Breast epithelium (tissue), 4 donors: ENCODE measurements around the gene SLC66A2. TPM values are rescaled to one million over a fixed set of nuclear protein-coding genes. Genes with fewer than 3 reads are reported as not detected.
A peak's percentile ranks its signal among the peaks of the same experiment; 100 is the strongest.
"Not testable (repeated sequence)": the region's sequence is repeated elsewhere in the genome, so short reads cannot be mapped to it uniquely, and the experiment has no call there.

Experiments
- DNase-seq, 2 donors: peaks; one replicate each; pipeline ENCODE4 v3.0.0-alpha.2; 2019; ENCODE audit warnings: low spot score in 2 of 2
- H3K27ac ChIP-seq, 2 donors: fragments of 200-600 bp; sonication (generic) in 1 of 2; one replicate each; pipeline ENCODE4 v1.5.1; 2016 to 2019; ENCODE audit warnings: mild to moderate bottlenecking in 1 of 2
- H3K27me3 ChIP-seq, 2 donors: fragments of 200-600 bp; sonication (generic) in 1 of 2; one replicate each; pipeline versions ENCODE4 v1.5.1 to v1.6.0; 2017 to 2019; ENCODE audit warnings: control low read depth in 1 of 2, mild to moderate bottlenecking in 1 of 2
- H3K36me3 ChIP-seq: fragments of 200-600 bp; one replicate; pipeline ENCODE4 v1.5.1; 2019
- H3K4me1 ChIP-seq, 2 donors: fragments of 200-600 bp; sonication (generic); one replicate each; pipeline ENCODE4 v1.5.1; 2016 to 2019; ENCODE audit warnings: control low read depth in 1 of 2
- H3K4me3 ChIP-seq, 3 donors: fragments of 200-600 bp; sonication (generic); 1 replicate in 2 of 3; 2 replicates in 1 of 3; pipeline ENCODE4 v1.5.1; 2016 to 2019; ENCODE audit warnings: mild to moderate bottlenecking in 3 of 3, moderate library complexity in 2 of 3
- H3K9me3 ChIP-seq, 2 donors: fragments of 200-600 bp; sonication (generic) in 1 of 2; one replicate each; pipeline ENCODE4 v1.5.1; 2016 to 2019; ENCODE audit warnings: control low read depth in 1 of 2
- POLR2A ChIP-seq: fragments of 450-650 bp; IDR thresholded peaks from one replicate; pipeline ENCODE4 v1.6.1; 2016; ENCODE audit warnings: antibody characterized with exemption, mild to moderate bottlenecking, moderate library complexity
- POLR2AphosphoS5 ChIP-seq, 3 donors: sonication (generic); formaldehyde crosslinking; IDR thresholded peaks; one replicate each; pipeline ENCODE4 v1.6.1; 2017; ENCODE audit warnings: antibody characterized with exemption in 3 of 3
- intact Hi-C: fragments of 100-400 bp; cut with DNase I; formaldehyde crosslinking; loops from one replicate; pipeline ENCODE4 v1.15.1; 2023; ENCODE audit warnings: low total_unique reads
- total RNA-seq, 3 donors: library from RNA; depleted of rRNA; stranded (reverse); fragments of >200 nt; gene quantifications; one replicate each; pipeline ENCODE4 v1.1.0, GENCODE V29; 2016
- TF ChIP-seq, protein P1 (sequence below), 3 donors: fragments of 450-650 bp; IDR thresholded peaks; one replicate each; pipeline ENCODE4 v1.5.1; 2016 to 2017; ENCODE audit warnings: antibody characterized with exemption in 3 of 3, mild to moderate bottlenecking in 3 of 3, moderate library complexity in 3 of 3

The SLC66A2 gene
- total RNA-seq, 3 donors from 2014 or later: 45.2 to 141 (median 65.9) TPM

DNA sequence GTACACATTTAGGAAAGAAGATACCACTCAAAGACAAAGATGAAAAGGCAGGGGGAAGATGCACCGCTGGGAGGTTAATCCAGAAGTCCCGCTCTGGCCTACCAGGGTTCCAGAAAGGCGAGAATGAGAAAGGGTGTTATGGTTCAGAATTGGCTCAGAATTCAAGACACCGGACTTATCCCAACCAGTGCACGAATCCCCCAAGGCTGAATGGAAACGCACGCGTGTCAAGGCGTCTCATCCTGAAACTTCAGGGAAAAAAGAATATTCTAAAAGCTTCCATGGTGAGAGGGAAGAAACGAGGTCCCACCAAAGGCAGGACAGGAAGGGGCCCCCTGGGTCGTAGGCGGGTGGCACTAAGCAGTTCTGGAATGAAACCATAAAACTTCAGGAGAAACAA is 71.9 kb downstream of the SLC66A2 start:
- intact Hi-C loops: no loop called here
- H3K4me1 ChIP-seq: no peaks in the 10 kb centered on the region
- no peak overlapping the region for H3K27ac ChIP-seq
- no peak for TF ChIP-seq POLR2A
- TF ChIP-seq, protein P1, sequence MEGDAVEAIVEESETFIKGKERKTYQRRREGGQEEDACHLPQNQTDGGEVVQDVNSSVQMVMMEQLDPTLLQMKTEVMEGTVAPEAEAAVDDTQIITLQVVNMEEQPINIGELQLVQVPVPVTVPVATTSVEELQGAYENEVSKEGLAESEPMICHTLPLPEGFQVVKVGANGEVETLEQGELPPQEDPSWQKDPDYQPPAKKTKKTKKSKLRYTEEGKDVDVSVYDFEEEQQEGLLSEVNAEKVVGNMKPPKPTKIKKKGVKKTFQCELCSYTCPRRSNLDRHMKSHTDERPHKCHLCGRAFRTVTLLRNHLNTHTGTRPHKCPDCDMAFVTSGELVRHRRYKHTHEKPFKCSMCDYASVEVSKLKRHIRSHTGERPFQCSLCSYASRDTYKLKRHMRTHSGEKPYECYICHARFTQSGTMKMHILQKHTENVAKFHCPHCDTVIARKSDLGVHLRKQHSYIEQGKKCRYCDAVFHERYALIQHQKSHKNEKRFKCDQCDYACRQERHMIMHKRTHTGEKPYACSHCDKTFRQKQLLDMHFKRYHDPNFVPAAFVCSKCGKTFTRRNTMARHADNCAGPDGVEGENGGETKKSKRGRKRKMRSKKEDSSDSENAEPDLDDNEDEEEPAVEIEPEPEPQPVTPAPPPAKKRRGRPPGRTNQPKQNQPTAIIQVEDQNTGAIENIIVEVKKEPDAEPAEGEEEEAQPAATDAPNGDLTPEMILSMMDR (IDR thresholded peaks at IDR 0.05): no peak
- TF ChIP-seq POLR2AphosphoS5 (IDR thresholded peaks at IDR 0.05): no peak
- DNase-seq: no peak
- no peaks in the 10 kb centered on the region for H3K9me3 ChIP-seq
- H3K4me3 ChIP-seq: no peak overlapping the region
- H3K27me3 ChIP-seq: peaks cover 0 to 33% of the 10 kb centered on the region in 2 donors
- H3K36me3 ChIP-seq: no peaks in the 10 kb centered on the region

DNA sequence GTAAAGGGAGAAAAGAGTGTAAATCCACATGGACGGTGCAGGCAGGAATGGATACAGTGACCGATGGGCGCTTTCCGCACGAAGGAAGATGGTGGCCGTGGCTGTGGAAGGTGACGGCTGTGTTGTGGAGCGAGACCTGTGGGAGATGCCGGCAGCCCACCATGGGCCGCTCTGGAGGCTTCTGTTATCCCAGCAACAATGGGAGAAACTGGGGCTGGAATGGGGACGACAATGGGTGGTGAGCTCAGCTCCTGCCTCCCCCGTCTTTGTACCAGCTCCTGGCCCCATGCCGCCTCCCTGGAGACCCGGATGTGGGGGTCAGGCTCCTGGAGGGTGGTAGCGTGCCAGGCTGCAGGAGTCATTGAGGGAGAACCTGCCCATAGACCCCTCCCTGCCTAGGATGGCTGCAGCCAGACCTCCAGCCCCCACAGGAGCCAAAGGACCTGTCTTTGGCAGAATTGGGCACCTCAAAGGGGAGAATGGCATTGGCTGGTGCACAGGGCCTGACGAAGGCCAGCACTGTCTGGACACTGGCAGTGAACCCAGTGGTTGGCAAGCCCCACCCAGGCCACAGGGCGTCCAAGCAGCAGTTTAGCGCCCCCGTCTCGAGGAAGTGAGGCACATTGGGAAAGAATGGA is 72.6 kb downstream of the SLC66A2 start:
- Histone ChIP-seq H3K27ac (no peak overlapping the region), H3K4me1 (no peaks in the 10 kb centered on the region), H3K4me3 (no peak overlapping the region), H3K27me3 (peaks cover 0 to 33% of the 10 kb centered on the region in 2 donors), H3K36me3 (no peaks in the 10 kb centered on the region), H3K9me3 (no peaks in the 10 kb centered on the region)
- intact Hi-C loops: no loop called here
- DNase-seq: no peak
- TF ChIP-seq, protein P1 (IDR thresholded peaks at IDR 0.05): no peak
- TF ChIP-seq POLR2A: no peak

DNA sequence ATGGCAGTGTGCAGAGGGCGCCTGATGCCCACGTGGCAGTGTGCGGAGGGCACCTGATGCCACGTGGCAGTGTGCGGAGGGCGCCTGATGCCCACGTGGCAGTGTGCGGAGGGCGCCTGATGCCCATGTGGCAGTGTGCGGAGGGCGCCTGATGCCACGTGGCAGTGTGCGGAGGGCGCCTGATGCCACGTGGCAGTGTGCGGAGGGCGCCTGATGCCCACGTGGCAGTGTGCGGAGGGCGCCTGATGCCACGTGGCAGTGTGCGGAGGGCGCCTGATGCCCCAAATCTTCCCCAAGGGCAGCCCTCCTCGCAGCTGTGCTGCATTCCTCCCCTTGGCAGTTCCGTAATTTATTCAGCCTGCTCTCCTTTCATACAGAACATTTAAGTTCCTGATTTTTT is 73.2 kb downstream of the SLC66A2 start:
- H3K9me3 ChIP-seq, H3K36me3 ChIP-seq, H3K4me1 ChIP-seq, intact Hi-C loops, DNase-seq, H3K27ac ChIP-seq, H3K4me3 ChIP-seq: not testable (repeated sequence)
- H3K27me3 ChIP-seq: peaks cover 0 to 39% of the 10 kb centered on the region in 2 donors

DNA sequence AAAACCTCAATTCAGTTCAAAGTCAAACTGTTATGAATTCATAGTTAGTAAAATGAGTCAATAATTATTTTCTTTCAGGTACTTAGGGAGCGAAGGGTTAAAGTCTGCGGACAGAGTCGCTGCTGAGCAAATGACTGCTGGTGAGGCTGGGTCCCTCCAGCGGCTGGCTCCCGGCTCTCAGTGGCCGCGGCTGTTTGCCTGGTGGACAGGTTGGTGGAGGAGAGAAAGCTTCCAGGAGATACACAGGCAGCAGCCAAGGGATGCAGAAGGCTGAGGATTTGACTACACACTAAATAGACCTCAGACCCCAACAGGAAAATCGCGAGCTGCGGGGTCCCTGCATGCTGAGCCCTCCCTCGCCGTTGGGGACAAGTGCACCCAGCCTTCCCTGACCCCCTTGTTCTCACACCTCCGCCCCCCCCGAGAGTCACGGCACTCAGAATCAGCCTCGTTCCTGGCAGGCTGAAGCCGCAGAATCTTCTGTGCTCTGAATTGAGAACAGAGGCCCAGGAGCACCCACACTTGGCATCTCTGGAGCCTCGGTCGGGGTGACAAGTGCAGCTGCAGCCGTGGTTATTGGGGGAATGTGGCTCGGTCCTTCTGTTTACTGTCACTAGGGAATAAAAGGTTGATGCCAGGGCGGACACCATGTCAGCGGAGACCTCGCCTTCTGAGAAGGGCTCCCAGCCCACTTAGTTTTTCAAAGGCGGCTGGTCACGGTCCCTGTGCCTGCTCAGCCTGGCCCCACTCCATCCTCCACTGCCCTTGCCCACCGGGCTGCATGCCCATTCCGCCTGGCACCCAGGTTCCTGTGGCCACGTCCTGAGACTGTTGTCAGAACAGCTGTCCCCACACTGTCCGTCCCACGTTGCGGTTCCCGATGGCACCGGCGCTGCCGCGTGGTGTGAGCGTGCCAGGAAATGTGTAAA is 74.0 kb downstream of the SLC66A2 start:
- peaks cover 0 to 45% of the 10 kb centered on the region in 2 donors for H3K27me3 ChIP-seq
- no peak overlapping the region for H3K4me3 ChIP-seq
- TF ChIP-seq POLR2AphosphoS5 (IDR thresholded peaks at IDR 0.05) (no peak), POLR2A (no peak)
- TF ChIP-seq, protein P1 (IDR thresholded peaks at IDR 0.05): no peak
- no peaks in the 10 kb centered on the region for H3K4me1 ChIP-seq
- no peak for DNase-seq
- H3K36me3 ChIP-seq: no peaks in the 10 kb centered on the region
- intact Hi-C loops: no loop called here
- no peaks in the 10 kb centered on the region for H3K9me3 ChIP-seq
- no peak overlapping the region for H3K27ac ChIP-seq

DNA sequence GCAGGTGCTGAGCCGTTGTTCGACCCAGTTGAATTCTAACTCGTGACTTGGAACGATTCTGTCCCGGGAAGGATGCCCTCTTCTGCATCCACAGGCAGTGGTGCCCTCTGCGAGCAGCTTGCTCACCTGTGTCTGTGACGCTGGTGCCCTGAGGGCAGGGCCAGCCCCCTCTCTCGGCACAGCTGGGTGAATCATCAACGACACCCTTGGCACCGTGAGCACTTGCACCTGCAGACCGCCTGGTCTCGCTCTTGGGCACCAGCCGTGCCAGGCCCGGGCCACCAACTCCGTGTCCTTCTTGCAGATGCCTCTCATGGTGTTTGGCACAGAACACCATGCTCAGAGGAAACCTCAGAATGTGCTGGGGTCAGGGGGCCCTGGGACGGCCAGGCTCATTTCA is 75.0 kb downstream of the SLC66A2 start:
- intact Hi-C loops: no loop called here
- Histone ChIP-seq H3K4me3 (peak overlapping the region in 1 of 3 donors; percentile 37), H3K27me3 (peaks cover 0 to 49% of the 10 kb centered on the region in 2 donors), H3K27ac (no peak overlapping the region), H3K9me3 (no peaks in the 10 kb centered on the region), H3K36me3 (no peaks in the 10 kb centered on the region), H3K4me1 (no peaks in the 10 kb centered on the region)
- peak in 1 of 2 donors; percentile 44 for DNase-seq
- TF ChIP-seq POLR2AphosphoS5 (IDR thresholded peaks at IDR 0.05): no peak

DNA sequence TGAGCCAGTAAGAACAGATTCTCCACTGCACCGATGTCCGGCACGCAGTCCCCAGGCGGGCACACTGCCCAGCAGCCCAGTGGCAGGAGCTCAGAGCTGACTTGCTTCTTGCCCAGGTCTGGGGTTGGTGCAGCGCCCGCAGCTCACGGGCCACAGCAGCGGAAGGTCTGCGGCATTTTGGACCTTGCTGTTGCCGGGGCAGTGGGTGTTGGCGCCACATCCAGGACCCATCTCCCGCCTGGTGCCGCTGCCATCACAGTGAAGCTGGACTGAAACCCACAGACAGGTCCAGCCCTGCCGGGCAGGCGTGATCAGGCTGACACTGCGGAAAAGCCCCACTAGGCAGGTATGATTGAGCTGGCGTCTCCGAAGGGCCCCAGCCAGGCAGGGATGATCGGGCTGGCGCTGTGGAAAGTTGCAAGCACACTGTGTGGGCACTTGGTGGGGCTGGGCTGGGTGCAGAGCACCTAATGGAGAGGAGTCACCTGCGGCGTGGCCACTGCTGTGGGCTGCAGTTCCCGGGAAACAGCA is 75.5 kb downstream of the SLC66A2 start:
- Histone ChIP-seq H3K36me3 (no peaks in the 10 kb centered on the region), H3K9me3 (no peaks in the 10 kb centered on the region), H3K27ac (no peak overlapping the region), H3K4me1 (peaks cover 0 to under 1% of the 10 kb centered on the region in 2 donors), H3K4me3 (peak overlapping the region in 1 of 3 donors; percentile 37), H3K27me3 (peaks cover 0 to 50% of the 10 kb centered on the region in 2 donors)
- TF ChIP-seq, protein P1 (IDR thresholded peaks at IDR 0.05): no peak
- TF ChIP-seq POLR2AphosphoS5 (IDR thresholded peaks at IDR 0.05) (no peak), POLR2A (no peak)
- no peak for DNase-seq
- intact Hi-C loops: no loop called here
